GM12875 (cell line): ENCODE measurements around the gene GRID2.

Experiments used
- H3K4me3 ChIP-seq: one replicate; pipeline ENCODE4 v1.5.1; 2011; ENCODE audit warnings: low read depth, low read length, control low read depth
- CTCF ChIP-seq: IDR thresholded peaks from 2 replicates; pipeline ENCODE4 v1.5.1; 2011; ENCODE audit warnings: low read depth, mild to moderate bottlenecking, control low read depth, inconsistent platforms, low read length, moderate library complexity, borderline replicate concordance; ENCODE audit not compliant: insufficient read depth

Gene GRID2

GRCh38 chr4:93775551-93775950 lies 1471.8 kb downstream of the GRID2 start:
- H3K4me3 ChIP-seq: no peak overlapping the region
- TF ChIP-seq CTCF: no peak

- TF ChIP-seq CTCF: no peak
- no peak overlapping the region for H3K4me3 ChIP-seq
These were observed 1472.8 kb downstream of the GRID2 start for GRCh38 chr4:93776386-93777080.

- no peak overlapping the region for H3K4me3 ChIP-seq
- TF ChIP-seq CTCF: no peak
These were observed 1473.3 kb downstream of the GRID2 start for GRCh38 chr4:93777081-93777460.

- no peak for TF ChIP-seq CTCF
- H3K4me3 ChIP-seq: no peak overlapping the region
These were observed 1475.5 kb downstream of the GRID2 start for GRCh38 chr4:93779228-93779627.

GRCh38 chr4:93780080-93780479 lies 1476.3 kb downstream of the GRID2 start:
- no peak overlapping the region for H3K4me3 ChIP-seq
- no peak for TF ChIP-seq CTCF

- H3K4me3 ChIP-seq: no peak overlapping the region
- no peak for TF ChIP-seq CTCF
These were observed 1477.4 kb downstream of the GRID2 start for GRCh38 chr4:93781198-93781597.

- no peak for TF ChIP-seq CTCF
- no peak overlapping the region for H3K4me3 ChIP-seq
These were observed 1482.4 kb downstream of the GRID2 start for GRCh38 chr4:93786149-93786548.
